22Rv1 (cell line): ENCODE measurements around the gene TRDN.

Experiments used
- CTCF ChIP-seq: fragments of 450-650 bp; IDR thresholded peaks from 2 replicates; pipeline ENCODE4 v1.5.1; 2017; ENCODE audit warnings: mild to moderate bottlenecking
- ZFX ChIP-seq: fragments of 450-650 bp; IDR thresholded peaks from 2 replicates; pipeline ENCODE4 v1.6.1; 2017; ENCODE audit warnings: antibody characterized with exemption, borderline replicate concordance

- TF ChIP-seq CTCF (no peak), ZFX (no peak)
These were observed 90.2 kb downstream of the TRDN start for GRCh38 chr6:123546537-123546936.
